ENCODE data around the gene RRP8. TPM values are rescaled to one million over a fixed set of nuclear protein-coding genes. Genes with fewer than 3 reads are reported as not detected.
A peak's percentile ranks its signal among the peaks of the same experiment; 100 is the strongest.

The RRP8 gene
- polyA plus RNA-seq, 4 donors: 15.9 to 28.4 (median 21.2) TPM

DNA sequence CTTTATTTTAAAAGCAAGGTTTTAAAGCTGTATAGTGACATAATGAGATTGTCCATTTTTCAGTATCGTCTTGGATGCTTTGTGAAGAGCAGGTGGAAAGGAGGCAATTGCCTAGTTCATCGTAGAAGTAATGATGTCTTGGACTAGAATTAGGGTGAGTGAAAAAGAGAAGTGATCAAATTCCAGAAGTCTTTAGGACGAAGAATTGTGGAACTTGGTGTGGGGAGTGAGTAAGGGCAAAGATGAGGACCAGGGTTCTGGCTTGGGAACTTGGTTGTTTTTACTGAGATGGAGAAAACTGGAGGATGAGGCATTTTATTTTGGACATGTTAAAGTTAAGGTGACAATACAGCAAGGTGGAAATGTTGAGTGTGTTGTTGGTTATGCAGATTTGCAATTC, 1.4 kb upstream of the RRP8 start:
- WGBS, 3 donors: 14 to 31% (median 14%) methylated on average over 3 of the region's 3 CpGs
- Histone ChIP-seq H3K27ac (ENCODE audit: low read depth in 1 of 3, low read length in 2 of 3) (peak overlapping the region in 2 of 3 donors; percentile 84 to 92), H3K27me3 (ENCODE audit: control insufficient read depth in 3 of 3, insufficient read depth in 3 of 3, low read length in 3 of 3) (no peaks in the 10 kb centered on the region), H3K4me1 (ENCODE audit: control insufficient read depth in 3 of 3, insufficient read depth in 2 of 3, low read depth in 1 of 3, low read length in 2 of 3) (peaks cover 13 to 53% (median 20%) of the 10 kb centered on the region in 3 donors), H3K9me3 (ENCODE audit: control insufficient read depth in 2 of 2, insufficient read depth in 1 of 2, low read depth in 1 of 2, low read length in 1 of 2) (no peaks in the 10 kb centered on the region), H3K4me3 (ENCODE audit: low read depth in 1 of 3, low read length in 3 of 3) (peak overlapping the region; percentile 71 to 80 (median 75)), H3K36me3 (ENCODE audit: control insufficient read depth in 3 of 3, insufficient read depth in 2 of 3, low read depth in 1 of 3, low read length in 3 of 3) (peaks cover 10 to 38% (median 17%) of the 10 kb centered on the region in 3 donors)
- FAIRE-seq (no peak), DNase-seq (no peak)

DNA sequence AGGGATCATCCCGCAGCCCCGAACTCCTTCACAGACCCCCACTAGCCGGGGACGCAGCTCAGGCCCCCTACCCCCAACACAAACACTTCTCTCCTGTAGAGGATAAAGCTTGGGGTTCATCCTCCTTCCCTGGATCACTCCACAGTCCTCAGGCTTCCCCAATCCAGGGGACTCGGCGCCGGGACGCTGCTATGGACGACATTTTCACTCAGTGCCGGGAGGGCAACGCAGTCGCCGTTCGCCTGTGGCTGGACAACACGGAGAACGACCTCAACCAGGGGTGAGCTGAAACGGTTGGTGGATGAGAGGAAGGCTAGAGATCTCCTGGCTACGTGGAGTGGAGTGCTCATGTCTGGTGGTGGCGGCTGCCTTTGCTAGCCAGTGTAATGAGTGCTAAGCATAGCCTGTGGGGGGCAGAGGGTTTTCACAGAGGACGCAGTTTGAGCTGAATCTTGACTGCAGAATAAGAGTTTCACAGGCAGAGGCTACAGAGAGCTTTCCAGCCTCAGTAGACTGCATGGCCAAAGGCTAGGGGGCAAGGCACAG, 738 bp upstream of the RRP8 start:
- Histone ChIP-seq H3K27ac (ENCODE audit: low read depth in 1 of 3, low read length in 2 of 3) (peak overlapping the region; percentile 79 to 92 (median 84)), H3K36me3 (ENCODE audit: control insufficient read depth in 3 of 3, insufficient read depth in 2 of 3, low read depth in 1 of 3, low read length in 3 of 3) (peaks cover 14 to 36% (median 17%) of the 10 kb centered on the region in 3 donors), H3K4me1 (ENCODE audit: control insufficient read depth in 3 of 3, insufficient read depth in 2 of 3, low read depth in 1 of 3, low read length in 2 of 3) (peaks cover 13 to 59% (median 20%) of the 10 kb centered on the region in 3 donors), H3K27me3 (ENCODE audit: control insufficient read depth in 3 of 3, insufficient read depth in 3 of 3, low read length in 3 of 3) (no peaks in the 10 kb centered on the region), H3K4me3 (ENCODE audit: low read depth in 1 of 3, low read length in 3 of 3) (peak overlapping the region; percentile 71 to 80 (median 75)), H3K9me3 (ENCODE audit: control insufficient read depth in 2 of 2, insufficient read depth in 1 of 2, low read depth in 1 of 2, low read length in 1 of 2) (no peaks in the 10 kb centered on the region)
- 0 to 1% (median 0%) methylated on average over 20 of the region's 20 CpGs for WGBS, 3 donors
- no peak for FAIRE-seq
- DNase-seq: peak; percentile 48 to 80

DNA sequence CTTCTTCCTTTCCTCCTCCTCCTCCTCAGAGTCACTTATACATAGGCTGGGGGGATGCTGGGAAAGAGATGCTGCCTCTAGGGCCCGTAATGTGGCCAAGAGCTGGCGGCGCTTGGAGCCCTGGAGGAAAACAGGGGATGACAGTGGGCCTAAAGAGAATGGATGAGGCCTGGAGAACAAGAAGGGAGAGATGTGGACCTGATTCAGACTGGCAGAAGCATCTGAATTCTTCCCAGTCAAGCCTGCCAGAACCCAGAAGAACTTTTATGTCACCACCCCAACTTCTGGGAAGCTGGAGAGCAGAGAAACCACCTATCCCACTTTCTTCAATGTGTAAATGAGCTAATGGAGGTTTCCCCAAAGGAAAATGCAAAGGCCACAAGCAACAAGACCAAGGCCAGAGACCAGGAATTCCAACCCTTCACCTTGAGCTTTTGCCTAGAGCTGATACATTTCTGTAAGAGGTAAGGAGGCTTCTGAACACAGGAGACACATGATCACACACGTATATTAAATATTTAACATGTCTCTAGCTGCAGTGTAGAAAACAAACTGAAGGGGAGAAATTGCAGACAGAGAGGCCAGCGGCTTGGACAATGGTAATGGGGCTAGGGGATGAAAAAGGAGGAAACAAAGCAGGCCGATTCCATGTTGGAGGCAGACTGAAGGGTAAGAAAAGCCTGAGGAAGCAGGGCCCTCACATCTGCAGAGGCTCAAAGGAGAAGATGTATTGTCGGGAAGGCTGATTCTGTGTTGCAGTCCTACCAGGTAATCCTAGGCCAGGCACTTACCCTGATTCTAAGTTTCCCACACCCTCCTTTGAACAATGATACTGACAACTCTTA, 1.1 kb downstream of the RRP8 start:
- Histone ChIP-seq H3K36me3 (ENCODE audit: control insufficient read depth in 3 of 3, insufficient read depth in 2 of 3, low read depth in 1 of 3, low read length in 3 of 3) (peaks cover 10 to 27% (median 12%) of the 10 kb centered on the region in 3 donors), H3K4me3 (ENCODE audit: low read depth in 1 of 3, low read length in 3 of 3) (peak overlapping the region; percentile 64 to 75 (median 71)), H3K27me3 (ENCODE audit: control insufficient read depth in 3 of 3, insufficient read depth in 3 of 3, low read length in 3 of 3) (no peaks in the 10 kb centered on the region), H3K9me3 (ENCODE audit: control insufficient read depth in 2 of 2, insufficient read depth in 1 of 2, low read depth in 1 of 2, low read length in 1 of 2) (no peaks in the 10 kb centered on the region), H3K27ac (ENCODE audit: low read depth in 1 of 3, low read length in 2 of 3) (no peak overlapping the region), H3K4me1 (ENCODE audit: control insufficient read depth in 3 of 3, insufficient read depth in 2 of 3, low read depth in 1 of 3, low read length in 2 of 3) (peaks cover 10 to 61% (median 20%) of the 10 kb centered on the region in 3 donors)
- 48 to 54% (median 51%) methylated on average over 7 of the region's 7 CpGs for WGBS, 3 donors
- no peak for FAIRE-seq
- no peak for DNase-seq

DNA sequence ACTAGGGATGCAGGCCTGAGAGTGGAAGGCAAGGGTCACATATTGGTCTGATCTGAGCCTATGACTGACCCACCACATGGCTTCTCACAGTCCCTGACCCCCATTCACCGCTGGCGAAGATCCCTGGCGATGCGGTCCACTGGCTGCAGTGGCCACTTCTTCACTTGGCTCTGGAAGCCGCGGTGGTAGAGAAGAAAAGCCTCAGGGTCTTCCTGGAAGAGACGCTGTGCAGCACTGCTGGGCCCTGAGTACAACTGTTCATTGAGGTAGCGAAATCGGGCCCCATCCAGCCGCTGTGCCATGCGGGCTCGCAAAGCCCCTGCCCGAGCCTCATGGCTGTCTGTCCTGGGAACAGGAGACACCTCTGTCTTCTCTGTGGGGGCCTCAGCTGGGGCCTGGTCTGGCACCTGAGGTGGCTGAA, 2.4 kb downstream of the RRP8 start:
- H3K9me3 ChIP-seq (ENCODE audit: control insufficient read depth in 2 of 2, insufficient read depth in 1 of 2, low read depth in 1 of 2, low read length in 1 of 2): no peaks in the 10 kb centered on the region
- no peaks in the 10 kb centered on the region for H3K27me3 ChIP-seq (ENCODE audit: control insufficient read depth in 3 of 3, insufficient read depth in 3 of 3, low read length in 3 of 3)
- H3K4me3 ChIP-seq (ENCODE audit: low read depth in 1 of 3, low read length in 3 of 3): no peak overlapping the region
- FAIRE-seq (no peak), DNase-seq (no peak)
- H3K4me1 ChIP-seq (ENCODE audit: control insufficient read depth in 3 of 3, insufficient read depth in 2 of 3, low read depth in 1 of 3, low read length in 2 of 3): peaks cover 5 to 48% (median 16%) of the 10 kb centered on the region in 3 donors
- H3K27ac ChIP-seq (ENCODE audit: low read depth in 1 of 3, low read length in 2 of 3): no peak overlapping the region
- WGBS, 3 donors: 97 to 98% (median 97%) methylated on average over 13 of the region's 13 CpGs
- H3K36me3 ChIP-seq (ENCODE audit: control insufficient read depth in 3 of 3, insufficient read depth in 2 of 3, low read depth in 1 of 3, low read length in 3 of 3): peaks cover 12 to 33% (median 18%) of the 10 kb centered on the region in 3 donors

DNA sequence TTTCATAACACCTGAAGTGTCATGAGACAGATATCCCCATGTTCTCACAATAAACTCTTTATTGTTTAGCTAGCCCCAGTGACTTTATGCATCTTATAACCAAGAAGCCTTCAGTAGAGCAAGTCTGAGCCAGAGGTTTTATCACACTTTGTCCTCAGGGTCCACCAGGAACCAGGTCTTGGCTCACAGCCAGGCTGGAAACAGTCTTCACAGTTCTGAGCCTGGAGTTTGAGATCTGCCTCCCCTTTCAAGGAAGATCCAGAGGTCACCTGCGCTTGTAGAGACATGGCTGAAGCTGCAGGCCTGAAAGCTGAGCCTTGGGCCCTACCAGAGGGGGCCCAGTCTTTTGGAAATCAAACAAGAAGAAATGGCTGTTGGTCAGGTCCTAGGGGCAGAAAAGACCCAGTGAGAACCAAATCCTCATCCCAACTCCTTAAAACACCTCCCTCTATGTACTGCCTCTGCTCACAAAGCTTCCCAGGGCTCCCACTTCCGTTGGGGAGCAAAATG, 3.5 kb downstream of the RRP8 start:
- Histone ChIP-seq H3K4me1 (ENCODE audit: control insufficient read depth in 3 of 3, insufficient read depth in 2 of 3, low read depth in 1 of 3, low read length in 2 of 3) (peaks cover 5 to 38% (median 13%) of the 10 kb centered on the region in 3 donors), H3K9me3 (ENCODE audit: control insufficient read depth in 2 of 2, insufficient read depth in 1 of 2, low read depth in 1 of 2, low read length in 1 of 2) (no peaks in the 10 kb centered on the region), H3K4me3 (ENCODE audit: low read depth in 1 of 3, low read length in 3 of 3) (no peak overlapping the region), H3K27me3 (ENCODE audit: control insufficient read depth in 3 of 3, insufficient read depth in 3 of 3, low read length in 3 of 3) (no peaks in the 10 kb centered on the region), H3K27ac (ENCODE audit: low read depth in 1 of 3, low read length in 2 of 3) (peak overlapping the region in 1 of 3 donors; percentile 63), H3K36me3 (ENCODE audit: control insufficient read depth in 3 of 3, insufficient read depth in 2 of 3, low read depth in 1 of 3, low read length in 3 of 3) (peaks cover 12 to 33% (median 20%) of the 10 kb centered on the region in 3 donors)
- 49 to 76% (median 50%) methylated on average over 2 of the region's 2 CpGs for WGBS, 3 donors
- FAIRE-seq (no peak), DNase-seq (peak; percentile 37 to 87)

DNA sequence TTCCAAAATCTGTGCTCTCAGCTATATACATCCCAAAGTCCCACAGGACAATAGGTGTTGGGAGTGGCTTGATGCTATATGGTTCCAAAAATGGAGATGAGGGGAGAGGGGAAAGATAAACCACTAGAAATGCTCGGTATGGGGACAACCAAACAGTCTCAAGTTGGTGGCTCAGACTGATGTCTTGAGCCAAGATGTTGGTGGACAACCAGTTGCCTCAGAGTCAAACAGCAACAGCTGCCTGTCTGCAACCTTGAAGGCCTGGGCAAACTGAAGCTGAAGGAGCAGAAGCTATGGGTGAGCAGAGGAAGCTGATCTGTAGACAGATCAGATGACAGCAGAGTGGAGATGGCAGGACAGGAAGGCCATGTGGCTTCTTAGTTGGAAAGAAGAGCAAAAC, 4.0 kb downstream of the RRP8 start:
- Histone ChIP-seq H3K9me3 (ENCODE audit: control insufficient read depth in 2 of 2, insufficient read depth in 1 of 2, low read depth in 1 of 2, low read length in 1 of 2) (no peaks in the 10 kb centered on the region), H3K27me3 (ENCODE audit: control insufficient read depth in 3 of 3, insufficient read depth in 3 of 3, low read length in 3 of 3) (no peaks in the 10 kb centered on the region), H3K36me3 (ENCODE audit: control insufficient read depth in 3 of 3, insufficient read depth in 2 of 3, low read depth in 1 of 3, low read length in 3 of 3) (peaks cover 12 to 34% (median 20%) of the 10 kb centered on the region in 3 donors), H3K4me1 (ENCODE audit: control insufficient read depth in 3 of 3, insufficient read depth in 2 of 3, low read depth in 1 of 3, low read length in 2 of 3) (peaks cover 5 to 35% (median 13%) of the 10 kb centered on the region in 3 donors), H3K27ac (ENCODE audit: low read depth in 1 of 3, low read length in 2 of 3) (peak overlapping the region in 1 of 3 donors; percentile 63), H3K4me3 (ENCODE audit: low read depth in 1 of 3, low read length in 3 of 3) (no peak overlapping the region)
- WGBS, 3 donors: 77 to 82% (median 79%) methylated on average over 1 of the region's 1 CpG
- FAIRE-seq (no peak), DNase-seq (no peak)

DNA sequence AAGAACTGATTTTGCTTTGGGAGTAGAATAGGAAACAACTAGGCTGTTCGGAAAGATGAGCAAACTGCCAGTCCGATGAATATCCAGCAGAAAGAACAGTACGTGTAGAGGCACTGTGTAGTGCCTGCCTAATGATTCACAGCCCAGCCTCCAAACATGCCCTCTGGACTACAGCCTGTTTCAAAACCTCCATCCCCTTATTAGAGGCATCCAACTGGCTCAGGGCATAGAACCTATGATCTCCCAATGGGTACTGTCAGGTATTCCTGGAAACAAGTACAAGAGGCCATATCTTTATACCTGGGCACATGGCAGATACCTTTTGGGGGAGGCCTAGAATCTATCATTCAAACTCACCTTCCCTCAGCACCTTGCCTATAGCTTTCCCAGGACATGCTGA, 4.9 kb downstream of the RRP8 start:
- DNase-seq (peak in 1 of 2 donors; percentile 51), FAIRE-seq (no peak)

DNA sequence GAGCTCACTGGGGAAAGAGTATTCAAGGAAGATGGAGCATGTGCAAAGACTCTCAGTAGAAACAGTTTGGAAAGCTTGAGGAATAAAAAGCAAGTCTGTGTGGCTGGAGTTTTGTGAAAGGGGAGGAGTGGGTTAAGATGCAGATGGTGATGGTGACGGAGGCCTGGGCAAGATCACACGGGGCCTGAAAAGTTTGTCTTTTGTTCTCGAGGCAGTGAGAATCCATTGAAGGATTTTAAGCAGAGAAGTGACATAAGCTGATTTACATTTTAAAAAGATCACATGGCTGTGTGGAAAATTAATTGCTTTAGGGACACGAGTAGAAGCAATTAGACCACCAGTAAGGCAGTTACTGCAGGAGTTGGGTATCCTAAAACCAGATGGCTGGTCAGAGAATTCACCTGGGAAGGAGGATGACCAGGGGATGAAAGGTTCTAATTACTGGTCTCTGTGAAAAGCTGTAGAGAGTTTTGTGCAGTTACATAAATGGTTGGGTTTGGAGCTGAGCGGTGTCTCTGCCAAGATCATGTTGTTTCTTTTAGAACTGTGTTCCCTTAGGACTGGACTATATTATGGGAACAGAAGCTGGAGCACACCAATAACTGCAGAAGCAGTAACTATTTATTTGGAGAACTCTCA, 7.1 kb downstream of the RRP8 start:
- FAIRE-seq: no peak
- peaks cover 0 to 25% (median 4%) of the 10 kb centered on the region in 3 donors for H3K4me1 ChIP-seq (ENCODE audit: control insufficient read depth in 3 of 3, insufficient read depth in 2 of 3, low read depth in 1 of 3, low read length in 2 of 3)
- no peak overlapping the region for H3K27ac ChIP-seq (ENCODE audit: low read depth in 1 of 3, low read length in 2 of 3)
- H3K4me3 ChIP-seq (ENCODE audit: low read depth in 1 of 3, low read length in 3 of 3): no peak overlapping the region
- 68 to 90% (median 87%) methylated on average over 5 of the region's 5 CpGs for WGBS, 3 donors
- no peak for DNase-seq
- no peaks in the 10 kb centered on the region for H3K27me3 ChIP-seq (ENCODE audit: control insufficient read depth in 3 of 3, insufficient read depth in 3 of 3, low read length in 3 of 3)
- H3K9me3 ChIP-seq (ENCODE audit: control insufficient read depth in 2 of 2, insufficient read depth in 1 of 2, low read depth in 1 of 2, low read length in 1 of 2): no peaks in the 10 kb centered on the region
- H3K36me3 ChIP-seq (ENCODE audit: control insufficient read depth in 3 of 3, insufficient read depth in 2 of 3, low read depth in 1 of 3, low read length in 3 of 3): peaks cover 13 to 39% (median 22%) of the 10 kb centered on the region in 3 donors

More for the DNA sequence above, 4.9 kb downstream of the RRP8 start:
- Histone ChIP-seq H3K36me3 (ENCODE audit: control insufficient read depth in 3 of 3, insufficient read depth in 2 of 3, low read depth in 1 of 3, low read length in 3 of 3) (peaks cover 12 to 38% (median 22%) of the 10 kb centered on the region in 3 donors), H3K27me3 (ENCODE audit: control insufficient read depth in 3 of 3, insufficient read depth in 3 of 3, low read length in 3 of 3) (no peaks in the 10 kb centered on the region), H3K9me3 (ENCODE audit: control insufficient read depth in 2 of 2, insufficient read depth in 1 of 2, low read depth in 1 of 2, low read length in 1 of 2) (no peaks in the 10 kb centered on the region), H3K4me3 (ENCODE audit: low read depth in 1 of 3, low read length in 3 of 3) (no peak overlapping the region), H3K27ac (ENCODE audit: low read depth in 1 of 3, low read length in 2 of 3) (peak overlapping the region in 1 of 3 donors; percentile 25), H3K4me1 (ENCODE audit: control insufficient read depth in 3 of 3, insufficient read depth in 2 of 3, low read depth in 1 of 3, low read length in 2 of 3) (peaks cover 5 to 35% (median 13%) of the 10 kb centered on the region in 3 donors)
- 87 to 89% (median 88%) methylated on average over 3 of the region's 3 CpGs for WGBS, 3 donors
